K562 (cell line): ENCODE data around the gene SFPQ. TPM values are rescaled to one million over a fixed set of nuclear protein-coding genes. Genes with fewer than 3 reads are reported as not detected.

Experiments used
- DPF2 ChIP-seq: fragments of 450-650 bp; IDR thresholded peaks from 2 replicates; pipeline ENCODE4 v1.6.1; 2016
- GATA2 ChIP-seq: sonication (generic); formaldehyde crosslinking; IDR thresholded peaks from 2 replicates; pipeline ENCODE4 v1.4.0; 2020; ENCODE audit warnings: mild to moderate bottlenecking, missing genetic modification reagents
- HMG20A ChIP-seq: fragments of 450-650 bp; formaldehyde crosslinking; conservative IDR thresholded peaks from 2 replicates; pipeline ENCODE4 v1.4.0; 2020; ENCODE audit warnings: mild to moderate bottlenecking, mixed read lengths
- JUND ChIP-seq, 2 experiments: IDR thresholded peaks; 2 replicates in 1 of 2; 3 replicates in 1 of 2; pipeline ENCODE4 v1.6.1; 2011; ENCODE audit warnings: borderline replicate concordance in 2 of 2, low read depth in 2 of 2, low read length in 2 of 2, improper control_type of control experiment in 1 of 2, missing biosample characterization in 1 of 2, missing genetic modification characterization in 1 of 2, missing genetic modification reagents in 1 of 2
- LARP7 ChIP-seq: fragments of 450-650 bp; IDR thresholded peaks from 2 replicates; pipeline ENCODE4 v1.6.1; 2016
- NCOA1 ChIP-seq: fragments of 450-650 bp; IDR thresholded peaks from 2 replicates; pipeline ENCODE4 v1.6.1; 2016; ENCODE audit warnings: low read depth
- NEUROD1 ChIP-seq: fragments of 150-350 bp; IDR thresholded peaks from 2 replicates; pipeline ENCODE4 v1.6.1; 2014; ENCODE audit warnings: borderline replicate concordance, low read length, low read depth; ENCODE audit not compliant: partially characterized antibody
- NR2C1 ChIP-seq, 2 experiments: fragments of 450-650 bp; IDR thresholded peaks; 2 replicates each; pipeline ENCODE4 v1.6.1; 2017; ENCODE audit warnings: mild to moderate bottlenecking in 2 of 2, antibody characterized with exemption in 1 of 2, inconsistent platforms in 1 of 2, missing compliant biosample characterization in 1 of 2, missing genetic modification characterization in 1 of 2
- RB1 ChIP-seq: fragments of 450-650 bp; IDR thresholded peaks from 2 replicates; pipeline ENCODE4 v1.6.1; 2017; ENCODE audit warnings: low read depth, mild to moderate bottlenecking
- RBM15 ChIP-seq: fragments of 200-400 bp; formaldehyde crosslinking; IDR thresholded peaks from 2 replicates; pipeline ENCODE4 v1.6.1; 2018; ENCODE audit warnings: mild to moderate bottlenecking, low read length, moderate library complexity; ENCODE audit not compliant: insufficient read depth
- SETDB1 ChIP-seq: IDR thresholded peaks from one replicate; pipeline ENCODE4 v1.6.1; 2012; ENCODE audit warnings: low read length, control low read depth, inconsistent platforms
- SIRT6 ChIP-seq: IDR thresholded peaks from one replicate; pipeline ENCODE4 v1.6.1; 2012; ENCODE audit warnings: low read depth, mild to moderate bottlenecking, control low read depth, inconsistent platforms, low read length, moderate library complexity
- TCF7 ChIP-seq: sonication (generic); IDR thresholded peaks from 2 replicates; pipeline ENCODE4 v1.6.1; 2016; ENCODE audit warnings: antibody characterized with exemption, borderline replicate concordance
- ZNF324 ChIP-seq: fragments of 250-450 bp; sonication (Bioruptor Pico); IDR thresholded peaks from 2 replicates; pipeline ENCODE4 v1.4.0; 2020; ENCODE audit warnings: mild to moderate bottlenecking
- polyA plus RNA-seq, 8 experiments: library from polyadenylated mRNA; depleted of rRNA in 4 of 8; stranded (reverse) in 5 of 8; unstranded in 3 of 8; fragments of >200 nt; fragmentation: Nextera tagmentation in 2 of 8; fragmentation: Illumina TruSeq in 1 of 8; extraction: Ambion mirVana in 2 of 8; extraction: Trizol in 1 of 8; gene quantifications; 2 replicates each; pipeline versions ENCODE4 v1.2.1 to v1.2.3, GENCODE V29; 2011 to 2014; ENCODE audit warnings: inconsistent platforms in 1 of 8, missing spikeins in 1 of 8
- total RNA-seq, 7 experiments: library from RNA; depleted of rRNA in 6 of 7; stranded (reverse); fragments of >200 nt in 6 of 7; fragmentation: Illumina TruSeq in 2 of 7; extraction: Trizol in 2 of 7; gene quantifications; 2 replicates each; pipeline versions ENCODE4 v1.2.1 to v1.2.3, GENCODE V29; 2011 to 2021; ENCODE audit warnings: low replicate concordance in 1 of 7
- TF ChIP-seq, protein P1 (sequence below): fragments of 450-650 bp; IDR thresholded peaks from 2 replicates; pipeline ENCODE4 v1.6.1; 2017; ENCODE audit warnings: antibody characterized with exemption, mild to moderate bottlenecking
- TF ChIP-seq, protein P2 (sequence below): fragments of 250-450 bp; sonication (Bioruptor Pico); IDR thresholded peaks from 2 replicates; pipeline ENCODE4 v1.8.0; 2021; ENCODE audit warnings: moderate library complexity, mild to moderate bottlenecking, inconsistent platforms
- TF ChIP-seq, protein P3 (sequence below): fragments of 450-650 bp; IDR thresholded peaks from 2 replicates; pipeline ENCODE4 v1.6.1; 2017; ENCODE audit warnings: mild to moderate bottlenecking, moderate library complexity

Gene SFPQ
- total and polyA plus RNA-seq, 9 of the 15 experiments (the other 6 are each of a cell fraction or from before 2014, with no cell fraction given), result 69.7 to 562 (median 399) TPM

DNA sequence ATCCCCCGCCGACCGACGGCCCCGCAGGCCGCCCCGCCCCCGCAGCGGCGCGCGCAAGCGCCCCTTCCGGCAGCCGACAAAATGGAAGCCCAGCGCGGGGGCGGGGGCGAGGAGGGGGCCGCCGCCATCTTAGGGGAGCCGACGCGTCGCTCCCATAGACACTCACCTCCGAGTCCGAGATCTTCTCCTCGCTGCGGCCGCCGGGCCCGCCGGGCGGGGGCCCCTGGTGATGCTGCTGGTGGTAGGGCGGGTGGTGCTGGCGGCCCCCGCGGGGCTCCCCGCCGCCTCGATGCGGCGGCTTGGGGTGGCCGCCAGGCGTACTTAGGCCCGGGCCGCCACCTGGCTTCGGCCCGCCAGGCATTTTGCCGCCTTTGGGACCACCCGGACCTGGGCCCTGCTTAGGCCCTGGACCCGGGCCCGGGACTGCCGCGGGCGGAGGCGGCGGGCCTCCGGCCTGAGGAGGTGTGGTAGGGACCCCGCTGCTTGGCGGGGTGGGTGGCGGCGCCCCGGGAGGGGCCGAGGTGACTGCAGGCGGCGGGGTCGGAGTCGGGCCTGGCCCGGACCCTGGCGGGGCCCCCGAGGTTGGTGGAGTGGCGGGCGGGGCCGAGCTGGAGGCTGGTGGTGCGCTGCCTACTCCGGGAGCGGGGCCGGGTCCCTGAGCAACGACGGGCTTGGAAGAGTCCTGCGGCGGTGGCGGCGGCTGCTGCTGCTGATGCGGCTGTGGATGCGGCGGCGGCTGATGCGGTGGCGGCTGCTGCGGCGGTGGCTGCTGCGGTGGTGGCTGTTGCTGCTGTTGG lies 691 bp downstream of the SFPQ start (continued):
- TF ChIP-seq, protein P1, sequence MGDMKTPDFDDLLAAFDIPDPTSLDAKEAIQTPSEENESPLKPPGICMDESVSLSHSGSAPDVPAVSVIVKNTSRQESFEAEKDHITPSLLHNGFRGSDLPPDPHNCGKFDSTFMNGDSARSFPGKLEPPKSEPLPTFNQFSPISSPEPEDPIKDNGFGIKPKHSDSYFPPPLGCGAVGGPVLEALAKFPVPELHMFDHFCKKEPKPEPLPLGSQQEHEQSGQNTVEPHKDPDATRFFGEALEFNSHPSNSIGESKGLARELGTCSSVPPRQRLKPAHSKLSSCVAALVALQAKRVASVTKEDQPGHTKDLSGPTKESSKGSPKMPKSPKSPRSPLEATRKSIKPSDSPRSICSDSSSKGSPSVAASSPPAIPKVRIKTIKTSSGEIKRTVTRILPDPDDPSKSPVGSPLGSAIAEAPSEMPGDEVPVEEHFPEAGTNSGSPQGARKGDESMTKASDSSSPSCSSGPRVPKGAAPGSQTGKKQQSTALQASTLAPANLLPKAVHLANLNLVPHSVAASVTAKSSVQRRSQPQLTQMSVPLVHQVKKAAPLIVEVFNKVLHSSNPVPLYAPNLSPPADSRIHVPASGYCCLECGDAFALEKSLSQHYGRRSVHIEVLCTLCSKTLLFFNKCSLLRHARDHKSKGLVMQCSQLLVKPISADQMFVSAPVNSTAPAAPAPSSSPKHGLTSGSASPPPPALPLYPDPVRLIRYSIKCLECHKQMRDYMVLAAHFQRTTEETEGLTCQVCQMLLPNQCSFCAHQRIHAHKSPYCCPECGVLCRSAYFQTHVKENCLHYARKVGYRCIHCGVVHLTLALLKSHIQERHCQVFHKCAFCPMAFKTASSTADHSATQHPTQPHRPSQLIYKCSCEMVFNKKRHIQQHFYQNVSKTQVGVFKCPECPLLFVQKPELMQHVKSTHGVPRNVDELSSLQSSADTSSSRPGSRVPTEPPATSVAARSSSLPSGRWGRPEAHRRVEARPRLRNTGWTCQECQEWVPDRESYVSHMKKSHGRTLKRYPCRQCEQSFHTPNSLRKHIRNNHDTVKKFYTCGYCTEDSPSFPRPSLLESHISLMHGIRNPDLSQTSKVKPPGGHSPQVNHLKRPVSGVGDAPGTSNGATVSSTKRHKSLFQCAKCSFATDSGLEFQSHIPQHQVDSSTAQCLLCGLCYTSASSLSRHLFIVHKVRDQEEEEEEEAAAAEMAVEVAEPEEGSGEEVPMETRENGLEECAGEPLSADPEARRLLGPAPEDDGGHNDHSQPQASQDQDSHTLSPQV, result peak; percentile 34; the same call in 1 of the 2 replicates
- TF ChIP-seq SIRT6 (peak; percentile 54), RB1 (peak; percentile 89), NEUROD1 (no peak), GATA2 (CRISPR knock-in tag) (no peak), DPF2 (no peak), NR2C1 (IDR thresholded peaks at IDR 0.05) (no peak), NR2C1 (tag; IDR thresholded peaks at IDR 0.05) (no peak), JUND (IDR thresholded peaks at IDR 0.05; ENCODE audit: borderline replicate concordance, low read depth, low read length) (no peak), JUND (tag; IDR thresholded peaks at IDR 0.05; ENCODE audit: borderline replicate concordance, low read depth, low read length) (peak; percentile 17; the same call in 1 of the 3 replicates), RBM15 (0 out of 2 replicates have a peak, but pooled peaks have one; percentile 84), ZNF324 (CRISPR knock-in tag) (no peak), NCOA1 (no peak), LARP7 (no peak), TCF7 (no peak), SETDB1 (no peak), HMG20A (CRISPR knock-in tag) (no peak)
- TF ChIP-seq, protein P2, sequence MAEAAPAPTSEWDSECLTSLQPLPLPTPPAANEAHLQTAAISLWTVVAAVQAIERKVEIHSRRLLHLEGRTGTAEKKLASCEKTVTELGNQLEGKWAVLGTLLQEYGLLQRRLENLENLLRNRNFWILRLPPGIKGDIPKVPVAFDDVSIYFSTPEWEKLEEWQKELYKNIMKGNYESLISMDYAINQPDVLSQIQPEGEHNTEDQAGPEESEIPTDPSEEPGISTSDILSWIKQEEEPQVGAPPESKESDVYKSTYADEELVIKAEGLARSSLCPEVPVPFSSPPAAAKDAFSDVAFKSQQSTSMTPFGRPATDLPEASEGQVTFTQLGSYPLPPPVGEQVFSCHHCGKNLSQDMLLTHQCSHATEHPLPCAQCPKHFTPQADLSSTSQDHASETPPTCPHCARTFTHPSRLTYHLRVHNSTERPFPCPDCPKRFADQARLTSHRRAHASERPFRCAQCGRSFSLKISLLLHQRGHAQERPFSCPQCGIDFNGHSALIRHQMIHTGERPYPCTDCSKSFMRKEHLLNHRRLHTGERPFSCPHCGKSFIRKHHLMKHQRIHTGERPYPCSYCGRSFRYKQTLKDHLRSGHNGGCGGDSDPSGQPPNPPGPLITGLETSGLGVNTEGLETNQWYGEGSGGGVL (CRISPR knock-in tag), result no peak
- TF ChIP-seq, protein P3, sequence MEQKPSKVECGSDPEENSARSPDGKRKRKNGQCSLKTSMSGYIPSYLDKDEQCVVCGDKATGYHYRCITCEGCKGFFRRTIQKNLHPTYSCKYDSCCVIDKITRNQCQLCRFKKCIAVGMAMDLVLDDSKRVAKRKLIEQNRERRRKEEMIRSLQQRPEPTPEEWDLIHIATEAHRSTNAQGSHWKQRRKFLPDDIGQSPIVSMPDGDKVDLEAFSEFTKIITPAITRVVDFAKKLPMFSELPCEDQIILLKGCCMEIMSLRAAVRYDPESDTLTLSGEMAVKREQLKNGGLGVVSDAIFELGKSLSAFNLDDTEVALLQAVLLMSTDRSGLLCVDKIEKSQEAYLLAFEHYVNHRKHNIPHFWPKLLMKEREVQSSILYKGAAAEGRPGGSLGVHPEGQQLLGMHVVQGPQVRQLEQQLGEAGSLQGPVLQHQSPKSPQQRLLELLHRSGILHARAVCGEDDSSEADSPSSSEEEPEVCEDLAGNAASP, result no peak
